ENCODE measurements around the gene TM9SF1. TPM values are rescaled to one million over a fixed set of nuclear protein-coding genes. Genes with fewer than 3 reads are reported as not detected.
A peak's percentile ranks its signal among the peaks of the same experiment; 100 is the strongest.

The TM9SF1 gene
- total RNA-seq, 3 donors from 2014 or later, result 52.3 to 75.7 (median 71.1) TPM

- DNase-seq (ENCODE audit: low spot score in 2 of 2), result no peak
- intact Hi-C loops (cut with DNase I; ENCODE audit: low total_unique reads), result no loop called here
- H3K4me1 ChIP-seq, result no peaks in the 10 kb centered on the region
- TF ChIP-seq POLR2AphosphoS5 (IDR thresholded peaks at IDR 0.05) (no peak), POLR2A (IDR thresholded peaks at IDR 0.05) (no peak), CTCF (IDR thresholded peaks at IDR 0.05) (no peak)
- peak overlapping the region in 1 of 2 donors; percentile 19 for H3K27ac ChIP-seq
- peaks cover 5% of the 10 kb centered on the region for H3K36me3 ChIP-seq
- no peaks in the 10 kb centered on the region for H3K27me3 ChIP-seq
- no peak overlapping the region for H3K4me3 ChIP-seq
- no peaks in the 10 kb centered on the region for H3K9me3 ChIP-seq
Observed at GRCh38 chr14:24156840-24157239, 38.4 kb downstream of the TM9SF1 start.

GRCh38 chr14:24155100-24155499 lies 40.1 kb downstream of the TM9SF1 start:
- peaks cover 16% of the 10 kb centered on the region for H3K36me3 ChIP-seq
- intact Hi-C loops (cut with DNase I; ENCODE audit: low total_unique reads), result no loop called here
- no peak overlapping the region for H3K4me3 ChIP-seq
- no peaks in the 10 kb centered on the region for H3K4me1 ChIP-seq
- H3K9me3 ChIP-seq, result no peaks in the 10 kb centered on the region
- no peak for TF ChIP-seq CTCF (IDR thresholded peaks at IDR 0.05)
- no peak for TF ChIP-seq POLR2AphosphoS5 (IDR thresholded peaks at IDR 0.05)
- TF ChIP-seq POLR2A (IDR thresholded peaks at IDR 0.05), result no peak
- DNase-seq (ENCODE audit: low spot score in 2 of 2), result no peak
- no peak overlapping the region for H3K27ac ChIP-seq
- no peaks in the 10 kb centered on the region for H3K27me3 ChIP-seq

- Histone ChIP-seq H3K27ac (no peak overlapping the region), H3K36me3 (peaks cover 11% of the 10 kb centered on the region), H3K4me3 (no peak overlapping the region), H3K4me1 (peaks cover 0 to 4% of the 10 kb centered on the region in 2 donors), H3K27me3 (no peaks in the 10 kb centered on the region), H3K9me3 (no peaks in the 10 kb centered on the region)
- DNase-seq (ENCODE audit: low spot score in 2 of 2), result no peak
- intact Hi-C loops (cut with DNase I; ENCODE audit: low total_unique reads), result no loop called here
- TF ChIP-seq POLR2A (IDR thresholded peaks at IDR 0.05) (no peak), POLR2AphosphoS5 (IDR thresholded peaks at IDR 0.05) (no peak), CTCF (IDR thresholded peaks at IDR 0.05) (no peak)
Observed at GRCh38 chr14:24151404-24152080, 43.7 kb downstream of the TM9SF1 start.

GRCh38 chr14:24150993-24151392 lies 44.2 kb downstream of the TM9SF1 start:
- TF ChIP-seq POLR2AphosphoS5 (IDR thresholded peaks at IDR 0.05) (no peak), POLR2A (IDR thresholded peaks at IDR 0.05) (no peak), CTCF (IDR thresholded peaks at IDR 0.05) (no peak)
- H3K4me3 ChIP-seq, result no peak overlapping the region
- H3K36me3 ChIP-seq, result peaks cover 11% of the 10 kb centered on the region
- no peaks in the 10 kb centered on the region for H3K9me3 ChIP-seq
- DNase-seq (ENCODE audit: low spot score in 2 of 2), result no peak
- intact Hi-C loops (cut with DNase I; ENCODE audit: low total_unique reads), result no loop called here
- no peaks in the 10 kb centered on the region for H3K27me3 ChIP-seq
- H3K27ac ChIP-seq, result no peak overlapping the region
- H3K4me1 ChIP-seq, result peaks cover 0 to 4% of the 10 kb centered on the region in 2 donors

GRCh38 chr14:24150567-24150966 lies 44.7 kb downstream of the TM9SF1 start:
- H3K4me3 ChIP-seq, result no peak overlapping the region
- no peaks in the 10 kb centered on the region for H3K27me3 ChIP-seq
- H3K27ac ChIP-seq, result no peak overlapping the region
- no peaks in the 10 kb centered on the region for H3K9me3 ChIP-seq
- no peak for TF ChIP-seq POLR2A (IDR thresholded peaks at IDR 0.05)
- TF ChIP-seq POLR2AphosphoS5 (IDR thresholded peaks at IDR 0.05), result no peak
- no peak for TF ChIP-seq CTCF (IDR thresholded peaks at IDR 0.05)
- peaks cover 11% of the 10 kb centered on the region for H3K36me3 ChIP-seq
- peaks cover 4% of the 10 kb centered on the region in 2 donors for H3K4me1 ChIP-seq
- intact Hi-C loops (cut with DNase I; ENCODE audit: low total_unique reads), result no loop called here
- no peak for DNase-seq (ENCODE audit: low spot score in 2 of 2)

Data from breast epithelium (tissue), 4 donors.